Stimulated activated memory B cell treated with anti-CD40 and anti-IgM and Interleukin-4, amounts not matched to agents 10 μg/mL and 1 μg/mL and 100 μg/mL, for 72 hours (primary cell): Measurements from ENCODE around the gene GPR161.

ENCODE experiments used
- ATAC-seq: fragments of 150-1000 bp; cut with Tn5 transposase; 2 replicates; pipeline ENCODE4 v1.10.0; 2021
- H3K27ac Mint-ChIP-seq: one replicate; pipeline ENCODE4 v1.8.0; 2022; ENCODE audit warnings: mild to moderate bottlenecking, mixed read lengths
- H3K27me3 Mint-ChIP-seq: one replicate; pipeline ENCODE4 v1.8.0; 2022; ENCODE audit warnings: mixed read lengths
- H3K36me3 Mint-ChIP-seq: one replicate; pipeline ENCODE4 v1.8.0; 2022; ENCODE audit warnings: mixed read lengths
- H3K4me1 Mint-ChIP-seq: one replicate; pipeline ENCODE4 v1.8.0; 2022; ENCODE audit warnings: mixed read lengths
- H3K4me3 Mint-ChIP-seq: one replicate; pipeline ENCODE4 v1.8.0; 2022; ENCODE audit warnings: mild to moderate bottlenecking, moderate library complexity, mixed read lengths
- H3K9me3 Mint-ChIP-seq: one replicate; pipeline ENCODE4 v1.8.0; 2022; ENCODE audit warnings: mixed read lengths

GPR161 gene

DNA sequence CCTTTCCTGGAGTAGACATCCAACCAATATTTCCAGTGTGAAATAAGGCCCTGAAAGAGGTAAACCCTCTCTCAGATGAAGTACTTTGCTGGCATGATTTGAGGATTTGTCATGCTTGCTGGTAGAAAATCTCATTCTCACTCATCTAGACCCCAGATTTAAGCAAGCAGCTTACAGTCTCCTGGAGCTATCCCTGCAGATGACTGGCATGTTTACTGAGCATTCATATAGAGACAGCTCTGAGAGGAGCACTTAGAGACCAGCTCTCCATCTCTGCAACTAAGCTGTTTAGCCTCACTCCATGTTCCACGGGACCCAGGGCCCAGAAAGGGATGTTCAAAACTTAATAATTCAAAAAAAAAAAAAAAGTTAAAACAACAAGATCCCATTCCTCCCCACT lies 34.2 kb downstream of the GPR161 start:
- no peak overlapping the region for H3K4me3 Mint-ChIP-seq
- H3K27ac Mint-ChIP-seq, result no peak overlapping the region
- H3K27me3 Mint-ChIP-seq, result no peaks in the 10 kb centered on the region
- no peaks in the 10 kb centered on the region for H3K9me3 Mint-ChIP-seq
- no peak for ATAC-seq
- no peaks in the 10 kb centered on the region for H3K4me1 Mint-ChIP-seq
- no peaks in the 10 kb centered on the region for H3K36me3 Mint-ChIP-seq

- Mint-ChIP-seq H3K4me1 (no peaks in the 10 kb centered on the region), H3K4me3 (no peak overlapping the region), H3K9me3 (no peaks in the 10 kb centered on the region), H3K27ac (no peak overlapping the region), H3K36me3 (no peaks in the 10 kb centered on the region), H3K27me3 (no peaks in the 10 kb centered on the region)
- no peak for ATAC-seq
Observed at GRCh38 chr1:168101336-168101735, 35.4 kb downstream of the GPR161 start.

- no peak overlapping the region for H3K27ac Mint-ChIP-seq
- no peaks in the 10 kb centered on the region for H3K27me3 Mint-ChIP-seq
- no peaks in the 10 kb centered on the region for H3K9me3 Mint-ChIP-seq
- ATAC-seq, result no peak
- no peak overlapping the region for H3K4me3 Mint-ChIP-seq
- H3K4me1 Mint-ChIP-seq, result no peaks in the 10 kb centered on the region
- no peaks in the 10 kb centered on the region for H3K36me3 Mint-ChIP-seq
Observed at GRCh38 chr1:168100315-168101002, 36.3 kb downstream of the GPR161 start.

GRCh38 chr1:168099337-168099801 lies 37.4 kb downstream of the GPR161 start:
- H3K9me3 Mint-ChIP-seq, result no peaks in the 10 kb centered on the region
- no peaks in the 10 kb centered on the region for H3K4me1 Mint-ChIP-seq
- H3K27me3 Mint-ChIP-seq, result no peaks in the 10 kb centered on the region
- no peak overlapping the region for H3K4me3 Mint-ChIP-seq
- no peak overlapping the region for H3K27ac Mint-ChIP-seq
- H3K36me3 Mint-ChIP-seq, result no peaks in the 10 kb centered on the region
- ATAC-seq, result no peak

GRCh38 chr1:168098534-168099320 lies 38.0 kb downstream of the GPR161 start:
- Mint-ChIP-seq H3K4me3 (no peak overlapping the region), H3K9me3 (no peaks in the 10 kb centered on the region), H3K36me3 (no peaks in the 10 kb centered on the region), H3K4me1 (no peaks in the 10 kb centered on the region), H3K27ac (no peak overlapping the region), H3K27me3 (no peaks in the 10 kb centered on the region)
- no peak for ATAC-seq

DNA sequence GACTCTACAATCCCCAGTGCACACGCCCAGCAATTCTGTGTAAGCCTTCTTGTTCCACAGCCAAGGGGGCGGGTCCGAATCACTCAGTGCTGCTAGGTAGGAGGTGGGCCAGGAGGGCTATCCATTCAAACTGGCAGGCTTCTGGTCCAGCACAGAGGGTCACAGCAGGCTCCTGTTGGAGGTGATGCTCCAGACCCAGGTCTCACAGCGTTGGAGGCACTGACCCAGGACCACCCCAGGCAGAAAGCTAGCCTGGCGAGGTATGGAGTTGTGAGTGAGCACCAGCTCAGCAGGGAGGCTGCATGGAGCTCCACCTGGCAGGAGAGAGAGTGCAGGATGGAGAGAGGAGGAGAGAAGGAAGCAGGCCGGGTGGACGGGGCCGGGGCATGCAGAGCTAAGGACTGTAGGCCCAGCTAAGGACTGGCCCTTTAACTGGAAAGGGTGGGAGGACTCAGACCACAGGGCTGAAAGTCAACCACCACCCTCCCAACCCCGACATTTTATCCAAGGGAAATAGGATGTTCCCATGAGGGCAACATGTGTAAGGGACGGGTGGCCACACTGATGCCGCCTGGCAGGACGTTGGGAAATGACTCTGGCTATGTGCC lies 38.7 kb downstream of the GPR161 start:
- no peak overlapping the region for H3K27ac Mint-ChIP-seq
- H3K4me1 Mint-ChIP-seq, result no peaks in the 10 kb centered on the region
- no peaks in the 10 kb centered on the region for H3K9me3 Mint-ChIP-seq
- H3K4me3 Mint-ChIP-seq, result no peak overlapping the region
- no peak for ATAC-seq
- no peaks in the 10 kb centered on the region for H3K27me3 Mint-ChIP-seq
- H3K36me3 Mint-ChIP-seq, result no peaks in the 10 kb centered on the region

- Mint-ChIP-seq H3K27ac (no peak overlapping the region), H3K4me1 (no peaks in the 10 kb centered on the region), H3K9me3 (no peaks in the 10 kb centered on the region), H3K4me3 (no peak overlapping the region), H3K27me3 (no peaks in the 10 kb centered on the region), H3K36me3 (no peaks in the 10 kb centered on the region)
- no peak for ATAC-seq
Observed at GRCh38 chr1:168096296-168097165, 40.2 kb downstream of the GPR161 start.

- no peak for ATAC-seq
- H3K4me1 Mint-ChIP-seq, result no peaks in the 10 kb centered on the region
- peaks cover 10% of the 10 kb centered on the region for H3K27me3 Mint-ChIP-seq
- H3K27ac Mint-ChIP-seq, result no peak overlapping the region
- H3K36me3 Mint-ChIP-seq, result no peaks in the 10 kb centered on the region
- H3K9me3 Mint-ChIP-seq, result no peaks in the 10 kb centered on the region
- H3K4me3 Mint-ChIP-seq, result no peak overlapping the region
Observed at GRCh38 chr1:168095476-168095875, 41.3 kb downstream of the GPR161 start.

- ATAC-seq, result no peak
- H3K4me3 Mint-ChIP-seq, result no peak overlapping the region
- H3K27me3 Mint-ChIP-seq, result peaks cover 11% of the 10 kb centered on the region
- no peaks in the 10 kb centered on the region for H3K36me3 Mint-ChIP-seq
- H3K27ac Mint-ChIP-seq, result no peak overlapping the region
- H3K4me1 Mint-ChIP-seq, result no peaks in the 10 kb centered on the region
- no peaks in the 10 kb centered on the region for H3K9me3 Mint-ChIP-seq
Observed at GRCh38 chr1:168093616-168094015, 43.1 kb downstream of the GPR161 start.

DNA sequence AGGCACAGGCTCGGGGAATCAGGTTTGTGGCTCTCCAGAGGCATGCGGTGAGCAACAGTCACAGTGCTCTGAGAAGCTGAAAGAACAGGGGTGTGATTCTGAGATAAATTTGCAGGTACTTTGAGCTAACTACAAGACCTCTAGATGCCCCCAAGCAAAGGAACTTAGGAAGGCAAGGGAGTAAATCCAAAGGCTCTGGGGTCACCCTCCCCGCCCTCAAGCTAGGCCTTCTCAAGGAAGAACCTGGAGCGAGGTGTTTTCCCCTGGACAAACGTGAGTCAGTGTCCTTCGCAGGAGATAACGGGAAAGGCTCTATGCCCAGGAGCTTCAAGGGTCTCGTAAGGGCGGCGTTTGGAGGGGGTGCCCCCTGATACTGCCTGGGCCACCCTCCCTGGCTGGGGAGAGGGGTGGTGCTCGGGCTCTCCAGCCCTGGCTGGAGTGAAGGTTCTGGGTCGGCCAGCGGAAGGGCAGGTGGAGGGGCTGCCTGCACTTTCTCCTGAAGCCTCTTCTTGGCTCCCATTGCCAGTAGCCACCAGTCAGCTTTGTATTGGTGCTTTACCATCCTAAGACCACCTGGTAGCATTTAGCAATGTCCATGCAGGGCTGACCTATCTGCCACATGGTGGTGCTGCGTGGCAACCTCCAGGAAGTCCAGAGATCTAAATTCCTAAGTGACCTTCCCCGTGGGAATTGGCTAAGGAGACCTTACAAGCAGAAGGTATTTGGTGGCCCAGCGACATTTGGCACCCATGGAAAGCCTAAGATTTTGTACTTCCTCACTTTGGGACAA lies 44.0 kb downstream of the GPR161 start:
- Mint-ChIP-seq H3K36me3 (no peaks in the 10 kb centered on the region), H3K4me3 (no peak overlapping the region), H3K4me1 (no peaks in the 10 kb centered on the region), H3K9me3 (no peaks in the 10 kb centered on the region), H3K27me3 (peaks cover 14% of the 10 kb centered on the region), H3K27ac (no peak overlapping the region)
- ATAC-seq, result no peak

DNA sequence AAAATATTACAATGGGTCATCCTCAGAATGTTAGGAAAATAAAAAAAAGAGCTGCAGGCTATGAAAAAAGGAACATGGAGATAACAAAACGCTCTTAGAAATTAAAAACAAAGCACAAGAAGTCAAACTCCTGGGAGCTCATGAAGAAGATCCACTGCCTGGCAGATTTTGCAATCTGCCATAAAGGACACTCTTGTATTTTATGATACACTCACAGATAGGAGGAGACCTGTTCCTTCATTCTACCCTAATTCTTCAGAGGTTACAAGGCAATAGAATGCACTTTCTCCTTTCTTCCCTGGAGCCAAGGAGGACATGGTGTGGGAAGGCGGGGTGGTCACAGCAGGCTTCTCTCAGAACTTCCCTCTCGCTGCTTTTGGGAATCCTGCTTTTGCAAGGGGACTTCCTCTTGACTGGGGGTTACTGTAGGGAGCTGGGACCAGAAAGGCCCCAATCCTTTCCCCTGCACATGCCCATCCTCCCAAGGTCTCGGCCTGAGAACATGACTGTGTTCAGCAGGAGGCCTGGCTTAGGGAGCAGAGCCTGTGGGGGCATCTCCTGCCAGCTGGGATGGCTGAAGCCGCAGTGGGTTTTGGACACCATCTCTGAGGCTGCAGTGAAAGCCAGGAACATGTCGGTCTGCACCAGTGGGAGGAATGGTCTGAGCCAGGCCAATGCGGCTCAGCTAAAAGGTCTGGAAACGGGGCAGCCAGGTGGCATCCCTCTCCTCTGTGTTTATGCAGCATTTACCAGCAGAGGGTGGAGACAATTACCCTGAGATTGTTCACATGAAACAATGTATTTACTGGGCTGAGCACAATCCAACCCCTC lies 44.8 kb downstream of the GPR161 start:
- Mint-ChIP-seq H3K4me3 (no peak overlapping the region), H3K36me3 (no peaks in the 10 kb centered on the region)
- no peak for ATAC-seq

DNA sequence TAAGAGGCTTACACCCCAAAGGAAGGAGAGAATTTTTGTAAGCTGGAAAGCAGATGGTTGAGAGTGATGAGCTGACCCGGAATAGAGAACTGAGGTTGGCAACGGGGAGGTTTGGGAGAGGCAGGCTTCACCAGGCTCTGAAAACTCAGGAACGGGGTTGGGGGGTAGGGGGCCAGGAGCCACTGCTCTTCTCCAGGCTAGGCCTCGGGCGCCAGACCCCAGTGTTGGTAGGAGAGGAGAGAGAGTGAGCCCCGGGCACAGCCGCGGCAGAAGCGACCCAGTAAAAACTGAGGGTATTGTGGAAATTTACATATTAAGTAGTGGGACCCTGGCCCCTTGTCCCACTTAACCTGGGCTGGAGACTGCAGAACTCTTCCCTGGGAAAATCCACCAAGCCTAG lies 45.7 kb downstream of the GPR161 start:
- Mint-ChIP-seq H3K27me3 (peaks cover 23% of the 10 kb centered on the region), H3K27ac (no peak overlapping the region), H3K4me1 (no peaks in the 10 kb centered on the region), H3K4me3 (no peak overlapping the region), H3K36me3 (no peaks in the 10 kb centered on the region), H3K9me3 (no peaks in the 10 kb centered on the region)
- no peak for ATAC-seq

More for the DNA sequence above, 44.8 kb downstream of the GPR161 start:
- H3K27me3 Mint-ChIP-seq, result peaks cover 23% of the 10 kb centered on the region
- no peaks in the 10 kb centered on the region for H3K4me1 Mint-ChIP-seq
- H3K9me3 Mint-ChIP-seq, result no peaks in the 10 kb centered on the region
- H3K27ac Mint-ChIP-seq, result no peak overlapping the region

DNA sequence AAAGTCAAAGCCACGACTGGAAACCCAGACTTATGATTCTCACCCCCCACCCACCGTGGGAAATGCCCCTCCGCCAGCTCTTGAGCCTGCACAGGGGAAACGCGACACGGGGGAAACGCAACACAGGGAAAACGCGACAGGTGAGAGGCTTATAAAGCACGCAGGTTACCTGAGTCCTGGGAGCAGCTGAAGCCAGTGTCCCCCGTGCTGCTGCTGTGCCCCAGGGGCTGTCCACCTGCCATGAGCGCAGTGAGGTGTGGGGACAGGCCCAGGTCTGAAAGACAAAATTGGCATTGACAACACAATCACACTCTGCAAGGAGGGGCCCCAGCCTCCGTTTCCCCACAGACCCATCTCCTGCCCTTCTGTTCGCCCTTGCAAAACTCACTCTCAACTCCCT lies 46.3 kb downstream of the GPR161 start:
- H3K36me3 Mint-ChIP-seq, result no peaks in the 10 kb centered on the region
- H3K4me1 Mint-ChIP-seq, result no peaks in the 10 kb centered on the region
- H3K27ac Mint-ChIP-seq, result no peak overlapping the region
- no peaks in the 10 kb centered on the region for H3K9me3 Mint-ChIP-seq
- peaks cover 23% of the 10 kb centered on the region for H3K27me3 Mint-ChIP-seq
- H3K4me3 Mint-ChIP-seq, result no peak overlapping the region
- ATAC-seq, result no peak

GRCh38 chr1:168089979-168090337 lies 46.8 kb downstream of the GPR161 start:
- H3K27ac Mint-ChIP-seq, result no peak overlapping the region
- H3K4me1 Mint-ChIP-seq, result peaks cover 4% of the 10 kb centered on the region
- peaks cover 23% of the 10 kb centered on the region for H3K27me3 Mint-ChIP-seq
- H3K4me3 Mint-ChIP-seq, result no peak overlapping the region
- no peaks in the 10 kb centered on the region for H3K36me3 Mint-ChIP-seq
- ATAC-seq, result no peak
- no peaks in the 10 kb centered on the region for H3K9me3 Mint-ChIP-seq
